GM21529 (cell line): ENCODE data around the gene ARHGAP24.

Source experiments
- ATAC-seq: cut with Tn5 transposase; IDR thresholded peaks from one replicate; pipeline ENCODE4 v1.9.1; 2021; ENCODE audit not compliant: unreplicated experiment

The ARHGAP24 gene

GRCh38 chr4:85772470-85772869 lies 297.5 kb downstream of the ARHGAP24 start:
- no peak for ATAC-seq

- ATAC-seq, result no peak
Measured at GRCh38 chr4:85773372-85773771, 298.4 kb downstream of the ARHGAP24 start.

- ATAC-seq, result no peak
Measured at GRCh38 chr4:85774000-85774399, 299.1 kb downstream of the ARHGAP24 start.

GRCh38 chr4:85774489-85774888 lies 299.5 kb downstream of the ARHGAP24 start:
- ATAC-seq, result no peak

GRCh38 chr4:85776096-85776495 lies 301.1 kb downstream of the ARHGAP24 start:
- no peak for ATAC-seq

- no peak for ATAC-seq
Measured at GRCh38 chr4:85776579-85776978, 301.6 kb downstream of the ARHGAP24 start.

- peak; percentile 79 for ATAC-seq
Measured at GRCh38 chr4:85777908-85778631, 303.1 kb downstream of the ARHGAP24 start.

- peak; percentile 80 for ATAC-seq
Measured at GRCh38 chr4:85778632-85779131, 303.7 kb downstream of the ARHGAP24 start.

- ATAC-seq, result no peak
Measured at GRCh38 chr4:85779165-85779564, 304.2 kb downstream of the ARHGAP24 start.

- peak; percentile 34 for ATAC-seq
Measured at GRCh38 chr4:85780664-85781063, 305.7 kb downstream of the ARHGAP24 start.

GRCh38 chr4:85783483-85783882 lies 308.5 kb downstream of the ARHGAP24 start:
- no peak for ATAC-seq

GRCh38 chr4:85783900-85784299 lies 308.9 kb downstream of the ARHGAP24 start:
- no peak for ATAC-seq

GRCh38 chr4:85784348-85784747 lies 309.4 kb downstream of the ARHGAP24 start:
- ATAC-seq, result no peak

GRCh38 chr4:85784947-85785346 lies 310.0 kb downstream of the ARHGAP24 start:
- ATAC-seq, result peak; percentile 37

GRCh38 chr4:85787133-85787532 lies 312.2 kb downstream of the ARHGAP24 start:
- no peak for ATAC-seq

- ATAC-seq, result no peak
Measured at GRCh38 chr4:85788604-85789003, 313.7 kb downstream of the ARHGAP24 start.

- no peak for ATAC-seq
Measured at GRCh38 chr4:85789241-85789640, 314.3 kb downstream of the ARHGAP24 start.

GRCh38 chr4:85790582-85790981 lies 315.6 kb downstream of the ARHGAP24 start:
- ATAC-seq, result no peak

- no peak for ATAC-seq
Measured at GRCh38 chr4:85792376-85793232, 317.7 kb downstream of the ARHGAP24 start.

GRCh38 chr4:85793233-85793585 lies 318.3 kb downstream of the ARHGAP24 start:
- ATAC-seq, result no peak

GRCh38 chr4:85798012-85798770 lies 323.2 kb downstream of the ARHGAP24 start:
- no peak for ATAC-seq
